PC-3 (cell line): Measurements from ENCODE around the gene KIF5C. TPM values are rescaled to one million over a fixed set of nuclear protein-coding genes. Genes with fewer than 3 reads are reported as not detected.

ENCODE experiments used
- ATAC-seq: fragments of 200-7000 bp; cut with Tn5 transposase; 2 replicates; pipeline ENCODE4 v1.9.1; 2020; ENCODE audit warnings: mild to moderate bottlenecking, moderate library complexity
- BruUV-seq: library from RNA; stranded (reverse); fragments of 400-500 nt; replicated peaks from 2 replicates; lab custom pipeline; 2021; lab: Mats Ljungman, UMichigan
- CTCF ChIA-PET: fragments of 300-600 bp; sonication (Branson Sonifier 250); formaldehyde crosslinking; loops from one replicate; lab custom pipeline; 2022; ENCODE audit warnings: antibody characterized with exemption; lab: Charles Lee
- POLR2A ChIA-PET: fragments of 300-600 bp; sonication (Branson Sonifier 250); formaldehyde crosslinking; loops from one replicate; lab custom pipeline; 2022; ENCODE audit warnings: antibody characterized with exemption; ENCODE audit not compliant: unreplicated experiment; lab: Charles Lee
- DNase-seq: peaks from one replicate; pipeline ENCODE4 v3.0.0-alpha.2; 2015
- H2AFZ ChIP-seq: fragments of 300-600 bp; sonication (generic); 2 replicates; pipeline ENCODE4 v1.6.0; 2016; ENCODE audit warnings: antibody characterized with exemption, low read length
- H3F3A ChIP-seq: fragments of 300-600 bp; sonication (generic); one replicate; pipeline ENCODE4 v1.6.0; 2017; ENCODE audit warnings: antibody characterized with exemption, low read length, control low read depth, mild to moderate bottlenecking; ENCODE audit not compliant: unreplicated experiment
- H3K27ac ChIP-seq: fragments of 300-600 bp; sonication (generic); 2 replicates; pipeline ENCODE4 v1.5.1; 2016; ENCODE audit warnings: mild to moderate bottlenecking, low read length
- H3K27me3 ChIP-seq: fragments of 300-600 bp; sonication (generic); 2 replicates; pipeline ENCODE4 v1.6.1; 2016; ENCODE audit warnings: low read length, mixed read lengths
- H3K36me3 ChIP-seq: fragments of 300-600 bp; sonication (generic); 2 replicates; pipeline ENCODE4 v1.6.1; 2016; ENCODE audit warnings: low read depth, mixed run types, low read length, mixed read lengths
- H3K4me1 ChIP-seq: fragments of 300-600 bp; sonication (generic); 2 replicates; pipeline ENCODE4 v1.5.1; 2016; ENCODE audit warnings: low read length; ENCODE audit not compliant: insufficient read depth
- H3K4me2 ChIP-seq: fragments of 300-600 bp; sonication (generic); 2 replicates; pipeline ENCODE4 v1.6.0; 2016; ENCODE audit warnings: low read length
- H3K4me3 ChIP-seq: fragments of 300-600 bp; sonication (generic); 2 replicates; pipeline ENCODE4 v1.5.1; 2016; ENCODE audit warnings: mild to moderate bottlenecking, low read length, mixed read lengths
- H3K79me2 ChIP-seq: fragments of 300-600 bp; sonication (generic); 2 replicates; pipeline ENCODE4 v1.6.1; 2017; ENCODE audit warnings: low read length, mixed read lengths
- H3K9ac ChIP-seq: fragments of 300-600 bp; sonication (generic); 2 replicates; pipeline ENCODE4 v1.6.0; 2016; ENCODE audit warnings: mild to moderate bottlenecking, low read length
- H3K9me2 ChIP-seq: fragments of 300-600 bp; sonication (generic); replicated peaks from 2 replicates; pipeline ENCODE4 v1.6.1; 2016; ENCODE audit warnings: mixed run types, low read length, mixed read lengths
- H3K9me3 ChIP-seq: fragments of 300-600 bp; sonication (generic); 2 replicates; pipeline ENCODE4 v1.6.1; 2016; ENCODE audit warnings: low read length, mixed read lengths
- H4K20me1 ChIP-seq: fragments of 300-600 bp; sonication (generic); 2 replicates; pipeline ENCODE4 v1.6.1; 2016; ENCODE audit warnings: low read length, mixed read lengths
- CTCF ChIP-seq: fragments of 300-600 bp; sonication (generic); conservative IDR thresholded peaks from 2 replicates; pipeline ENCODE4 v1.5.1; 2017; ENCODE audit warnings: antibody characterized with exemption, low read depth, mild to moderate bottlenecking, low read length
- EZH2 ChIP-seq: fragments of 300-600 bp; sonication (generic); IDR thresholded peaks from one replicate; pipeline ENCODE4 v1.6.1; 2017; ENCODE audit warnings: antibody characterized with exemption, mild to moderate bottlenecking, low read length; ENCODE audit not compliant: unreplicated experiment
- EZH2phosphoT487 ChIP-seq: fragments of 300-600 bp; sonication (generic); IDR thresholded peaks from 2 replicates; pipeline ENCODE4 v1.6.1; 2018; ENCODE audit warnings: mild to moderate bottlenecking, antibody characterized with exemption, low read length, borderline replicate concordance
- intact Hi-C: fragments of 100-400 bp; cut with micrococcal nuclease; formaldehyde crosslinking; loops from 2 replicates; pipeline ENCODE4 v1.9.0; 2023
- total RNA-seq: library from RNA; depleted of rRNA; stranded (reverse); fragments of >200 nt; gene quantifications from 2 replicates; pipeline ENCODE4 v1.2.3, GENCODE V29; 2014

The KIF5C gene
- total RNA-seq, 1 experiment from 2014 or later: 4.0 TPM

DNA sequence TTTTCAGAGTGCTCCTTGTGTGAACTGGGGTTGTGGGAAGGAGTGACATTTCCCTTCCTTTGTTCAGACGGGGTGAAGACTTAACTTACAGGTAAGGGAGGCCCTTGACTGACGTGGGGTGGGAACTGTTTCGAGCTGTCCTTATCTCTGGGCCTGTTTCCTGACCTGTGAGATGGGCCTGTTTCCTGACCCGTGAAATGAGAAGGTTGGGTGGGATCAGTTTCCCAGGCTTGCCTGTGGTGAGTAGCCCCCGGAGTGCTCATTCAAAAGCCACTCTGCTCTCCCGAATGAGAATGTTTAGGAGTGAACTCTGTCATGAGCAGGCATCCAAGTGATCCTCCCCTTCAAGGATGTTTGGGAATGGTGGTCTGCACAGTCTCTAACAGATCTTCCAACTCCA is 159.4 kb downstream of the KIF5C start:
- Histone ChIP-seq H3K36me3 (no peaks in the 10 kb centered on the region), H3K4me1 (no peaks in the 10 kb centered on the region), H3K9ac (no peak overlapping the region), H2AFZ (no peak overlapping the region), H3K9me3 (no peaks in the 10 kb centered on the region), H3K9me2 (no peaks in the 10 kb centered on the region), H3K79me2 (no peaks in the 10 kb centered on the region), H3F3A (no peaks in the 10 kb centered on the region), H3K27me3 (peaks cover 6% of the 10 kb centered on the region), H3K4me3 (no peak overlapping the region), H3K4me2 (no peak overlapping the region), H3K27ac (no peak overlapping the region), H4K20me1 (no peaks in the 10 kb centered on the region)
- CTCF ChIA-PET: no interaction called here
- POLR2A ChIA-PET: no interaction called here
- intact Hi-C loops: no loop called here
- BruUV-seq: no TSS peak
- no peak for TF ChIP-seq EZH2
- no peak for ATAC-seq
- DNase-seq: no peak

DNA sequence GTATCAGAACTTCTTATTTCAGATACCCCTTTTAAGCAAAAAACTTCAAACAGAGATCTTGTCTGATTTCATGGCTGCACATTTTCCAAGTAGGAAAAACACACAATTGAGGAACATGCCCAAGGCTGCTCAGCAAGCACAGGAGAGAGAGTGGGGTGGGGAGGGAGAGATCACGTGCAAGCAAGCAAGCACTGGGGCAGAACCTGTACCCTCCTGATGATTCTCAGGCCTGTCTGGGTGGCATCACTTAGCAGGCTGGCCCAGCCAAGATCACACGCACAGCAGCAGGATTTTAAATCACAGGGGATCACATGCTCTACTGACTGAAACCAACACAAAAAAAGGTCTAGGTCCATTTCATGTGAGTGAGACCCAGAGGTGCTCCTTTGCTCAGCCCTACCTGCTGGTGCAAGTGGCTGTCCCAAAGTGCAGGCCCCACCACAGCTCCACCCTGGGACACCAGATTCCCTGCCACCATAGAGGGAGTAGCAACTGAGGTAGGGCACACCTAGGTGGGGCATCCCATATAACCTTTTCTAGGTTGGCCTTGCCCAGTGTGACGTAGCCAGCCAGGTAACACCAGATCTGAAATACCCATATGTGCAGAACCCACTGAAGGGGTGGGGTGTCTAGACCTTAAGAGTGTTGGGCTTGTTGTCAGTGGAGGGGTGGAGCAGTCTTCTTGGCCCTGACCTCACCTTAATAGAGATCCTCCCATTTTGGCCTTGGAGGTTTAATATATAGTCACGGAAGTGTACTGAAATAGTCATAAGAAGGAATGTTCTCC is 161.7 kb downstream of the KIF5C start:
- Histone ChIP-seq H3K27me3 (peaks cover 12% of the 10 kb centered on the region), H3K4me3 (no peak overlapping the region), H2AFZ (no peak overlapping the region), H3K9ac (no peak overlapping the region), H3K79me2 (no peaks in the 10 kb centered on the region), H3F3A (no peaks in the 10 kb centered on the region), H3K27ac (no peak overlapping the region), H3K4me1 (no peaks in the 10 kb centered on the region), H3K4me2 (no peak overlapping the region), H3K36me3 (no peaks in the 10 kb centered on the region), H4K20me1 (no peaks in the 10 kb centered on the region), H3K9me3 (no peaks in the 10 kb centered on the region), H3K9me2 (no peaks in the 10 kb centered on the region)
- CTCF ChIA-PET: no interaction called here
- POLR2A ChIA-PET: no interaction called here
- intact Hi-C loops: no loop called here
- ATAC-seq: no peak
- no peak for DNase-seq
- BruUV-seq: no TSS peak
- no peak for TF ChIP-seq EZH2phosphoT487
- no peak for TF ChIP-seq EZH2
- no peak for TF ChIP-seq CTCF

- H3K27ac ChIP-seq: no peak overlapping the region
Measured at GRCh38 chr2:149037851-149038250, 162.8 kb downstream of the KIF5C start.

More at GRCh38 chr2:149037851-149038250, 162.8 kb downstream of the KIF5C start:
- POLR2A ChIA-PET: no interaction called here
- Histone ChIP-seq H2AFZ (peak overlapping the region; percentile 88), H4K20me1 (no peaks in the 10 kb centered on the region), H3K9me3 (no peaks in the 10 kb centered on the region), H3K4me1 (no peaks in the 10 kb centered on the region), H3K36me3 (no peaks in the 10 kb centered on the region), H3K9ac (peak overlapping the region; percentile 31; the same call in 1 of the 2 replicates), H3K27me3 (peaks cover 18% of the 10 kb centered on the region), H3K9me2 (no peaks in the 10 kb centered on the region), H3K4me2 (peak overlapping the region; percentile 95), H3K79me2 (no peaks in the 10 kb centered on the region), H3K4me3 (peak overlapping the region; percentile 70), H3F3A (no peaks in the 10 kb centered on the region)
- TF ChIP-seq CTCF: peak; percentile 53
- TF ChIP-seq EZH2: no peak
- intact Hi-C loops: no loop called here
- CTCF ChIA-PET: interaction anchor here (0.6 kb wide), 1 partner anchor 446 kb away, joined by 4 read pairs; no protein-coding TSS in a partner anchor
- no TSS peak for BruUV-seq
- DNase-seq (peak; percentile 66), ATAC-seq (peak; percentile 77)
